ENCODE measurements around the gene CRB3. TPM values are rescaled to one million over a fixed set of nuclear protein-coding genes. Genes with fewer than 3 reads are reported as not detected.

Gene CRB3
- total and polyA plus RNA-seq, 11 donors = 0.28 to 1.6 (median 0.46) TPM; not detected in 7

DNA sequence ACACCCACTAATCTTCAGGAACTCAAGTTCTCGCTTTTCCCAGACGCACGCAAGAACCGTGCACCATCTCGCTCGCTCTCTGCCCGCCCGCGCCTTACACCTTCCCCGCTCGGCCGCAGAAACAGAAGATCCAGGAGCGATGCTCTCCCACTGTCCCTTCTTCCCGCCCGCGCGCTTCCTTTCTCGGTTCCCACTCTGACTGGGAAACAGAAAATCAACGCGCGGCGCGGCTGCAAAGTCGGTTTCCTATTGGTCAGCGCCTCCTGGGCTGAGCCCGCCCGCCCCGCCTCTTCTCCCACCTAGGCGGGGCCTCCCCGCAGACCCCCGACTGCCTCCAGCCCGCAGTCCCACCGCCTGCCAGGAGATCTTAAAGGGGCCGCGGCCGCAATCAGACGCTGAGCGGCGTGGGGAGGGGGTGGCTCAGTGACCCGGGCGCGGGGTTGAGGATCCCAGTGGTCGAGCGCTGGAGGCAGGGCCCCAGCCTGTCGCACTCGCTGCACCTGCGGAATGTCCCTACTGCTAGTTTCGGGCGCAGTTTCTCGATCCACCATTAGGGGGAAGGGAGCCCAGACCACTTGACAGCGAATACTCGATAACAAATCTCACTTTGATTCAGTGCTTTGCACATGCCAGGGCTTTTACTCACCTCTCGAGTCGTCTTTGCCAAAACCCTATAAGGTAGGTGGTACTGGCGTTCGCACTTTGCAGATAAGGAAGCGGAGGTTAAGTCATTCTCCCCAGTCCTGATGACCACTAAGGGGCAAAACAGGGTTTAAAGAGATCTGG, 3.8 kb upstream of the CRB3 start:
- intact Hi-C loops (cut with DNase I) = loop anchor here in 1 of 10 donors (1.0 kb wide), 1 partner anchor 35 kb away; no protein-coding TSS in a partner anchor
- peak overlapping the region; percentile 32 to 89 (median 78) for H3K4me3 ChIP-seq
- WGBS, 4 donors = 0 to 1% (median 0%) methylated on average over 35 to 57 of the region's 57 CpGs
- H3K9me3 ChIP-seq = peaks cover 0 to under 1% (median 0%) of the 10 kb centered on the region in 12 donors
- DNase-seq (peak; percentile 95 to 98 (median 98)), ATAC-seq (peak; percentile 92 to 96 (median 94))
- peaks cover 0 to 9% (median under 1%) of the 10 kb centered on the region in 9 donors for H3K36me3 ChIP-seq
- peaks cover 0 to 32% (median 8%) of the 10 kb centered on the region in 12 donors for H3K4me1 ChIP-seq
- peak in 1 of 2 donors; percentile 31 for TF ChIP-seq POLR2A (IDR thresholded peaks at IDR 0.05)
- TF ChIP-seq, protein P1, sequence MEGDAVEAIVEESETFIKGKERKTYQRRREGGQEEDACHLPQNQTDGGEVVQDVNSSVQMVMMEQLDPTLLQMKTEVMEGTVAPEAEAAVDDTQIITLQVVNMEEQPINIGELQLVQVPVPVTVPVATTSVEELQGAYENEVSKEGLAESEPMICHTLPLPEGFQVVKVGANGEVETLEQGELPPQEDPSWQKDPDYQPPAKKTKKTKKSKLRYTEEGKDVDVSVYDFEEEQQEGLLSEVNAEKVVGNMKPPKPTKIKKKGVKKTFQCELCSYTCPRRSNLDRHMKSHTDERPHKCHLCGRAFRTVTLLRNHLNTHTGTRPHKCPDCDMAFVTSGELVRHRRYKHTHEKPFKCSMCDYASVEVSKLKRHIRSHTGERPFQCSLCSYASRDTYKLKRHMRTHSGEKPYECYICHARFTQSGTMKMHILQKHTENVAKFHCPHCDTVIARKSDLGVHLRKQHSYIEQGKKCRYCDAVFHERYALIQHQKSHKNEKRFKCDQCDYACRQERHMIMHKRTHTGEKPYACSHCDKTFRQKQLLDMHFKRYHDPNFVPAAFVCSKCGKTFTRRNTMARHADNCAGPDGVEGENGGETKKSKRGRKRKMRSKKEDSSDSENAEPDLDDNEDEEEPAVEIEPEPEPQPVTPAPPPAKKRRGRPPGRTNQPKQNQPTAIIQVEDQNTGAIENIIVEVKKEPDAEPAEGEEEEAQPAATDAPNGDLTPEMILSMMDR (IDR thresholded peaks at IDR 0.05) = peak; percentile 15 to 69 (median 54)
- H3K27me3 ChIP-seq = peaks cover 12 to 27% (median 17%) of the 10 kb centered on the region in 9 donors
- peak overlapping the region in 11 of 12 donors; percentile 55 to 91 (median 75) for H3K27ac ChIP-seq

DNA sequence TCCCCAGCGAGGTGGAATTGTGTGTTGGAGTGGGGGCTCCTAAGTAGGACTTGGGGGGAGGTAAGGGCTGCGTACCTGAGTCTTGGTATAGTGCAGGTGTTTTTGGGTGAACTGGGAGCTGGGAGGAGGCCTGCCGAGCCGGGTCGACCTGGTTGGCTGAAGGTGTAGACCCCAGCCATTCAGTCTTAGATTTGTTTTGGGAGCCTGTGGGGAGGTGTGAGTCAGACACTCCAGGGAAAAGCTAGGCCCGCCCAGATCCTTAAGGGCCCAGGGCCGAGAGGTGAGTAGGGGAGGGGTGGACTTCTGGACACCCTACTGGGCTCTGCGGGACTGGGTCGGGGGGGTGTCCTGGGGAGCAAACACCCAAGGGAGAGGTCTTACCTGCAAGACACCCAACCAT, 935 bp downstream of the CRB3 start:
- H3K4me3 ChIP-seq = no peak overlapping the region
- no peaks in the 10 kb centered on the region for H3K9me3 ChIP-seq
- H3K36me3 ChIP-seq = no peaks in the 10 kb centered on the region
- peaks cover 0 to 9% (median 4%) of the 10 kb centered on the region in 12 donors for H3K4me1 ChIP-seq
- DNase-seq = no peak
- intact Hi-C loops (cut with DNase I) = no loop called here
- TF ChIP-seq, protein P1 (IDR thresholded peaks at IDR 0.05) = no peak
- TF ChIP-seq POLR2A (IDR thresholded peaks at IDR 0.05) = no peak
- H3K27me3 ChIP-seq = peaks cover 12 to 32% (median 20%) of the 10 kb centered on the region in 9 donors
- no peak overlapping the region for H3K27ac ChIP-seq
- no peak for ATAC-seq
- 42 to 53% (median 53%) methylated on average over 9 of the region's 9 CpGs for WGBS, 4 donors

DNA sequence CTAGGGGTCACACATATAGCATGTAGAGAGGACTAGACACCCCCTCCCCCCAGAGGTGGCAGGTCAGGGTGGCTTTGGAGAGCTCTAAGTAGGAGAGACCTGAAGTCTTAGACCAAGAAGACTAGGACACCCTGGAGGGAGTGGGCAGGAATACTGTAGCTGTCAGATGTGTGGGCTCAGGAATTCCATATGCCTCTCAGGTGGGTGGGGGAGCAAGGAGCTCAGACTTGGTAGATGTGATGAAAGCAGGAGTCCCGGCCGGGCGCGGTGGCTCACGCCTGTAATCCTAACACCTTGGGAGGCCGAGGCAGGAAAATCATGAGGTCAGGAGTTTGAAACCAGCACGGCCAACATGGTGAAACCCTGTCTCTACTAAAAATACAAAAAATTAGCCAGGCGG, 1.6 kb downstream of the CRB3 start:
- Histone ChIP-seq H3K27ac (no peak overlapping the region), H3K27me3 (peaks cover 12 to 32% (median 20%) of the 10 kb centered on the region in 9 donors), H3K9me3 (no peaks in the 10 kb centered on the region), H3K4me3 (no peak overlapping the region), H3K36me3 (no peaks in the 10 kb centered on the region), H3K4me1 (peaks cover 0 to 8% (median 2%) of the 10 kb centered on the region in 12 donors)
- TF ChIP-seq POLR2A (IDR thresholded peaks at IDR 0.05) = no peak
- TF ChIP-seq, protein P1 (IDR thresholded peaks at IDR 0.05) = no peak
- 80 to 91% (median 88%) methylated on average over 8 of the region's 8 CpGs for WGBS, 4 donors
- ATAC-seq (no peak), DNase-seq (no peak)
- intact Hi-C loops (cut with DNase I) = no loop called here

DNA sequence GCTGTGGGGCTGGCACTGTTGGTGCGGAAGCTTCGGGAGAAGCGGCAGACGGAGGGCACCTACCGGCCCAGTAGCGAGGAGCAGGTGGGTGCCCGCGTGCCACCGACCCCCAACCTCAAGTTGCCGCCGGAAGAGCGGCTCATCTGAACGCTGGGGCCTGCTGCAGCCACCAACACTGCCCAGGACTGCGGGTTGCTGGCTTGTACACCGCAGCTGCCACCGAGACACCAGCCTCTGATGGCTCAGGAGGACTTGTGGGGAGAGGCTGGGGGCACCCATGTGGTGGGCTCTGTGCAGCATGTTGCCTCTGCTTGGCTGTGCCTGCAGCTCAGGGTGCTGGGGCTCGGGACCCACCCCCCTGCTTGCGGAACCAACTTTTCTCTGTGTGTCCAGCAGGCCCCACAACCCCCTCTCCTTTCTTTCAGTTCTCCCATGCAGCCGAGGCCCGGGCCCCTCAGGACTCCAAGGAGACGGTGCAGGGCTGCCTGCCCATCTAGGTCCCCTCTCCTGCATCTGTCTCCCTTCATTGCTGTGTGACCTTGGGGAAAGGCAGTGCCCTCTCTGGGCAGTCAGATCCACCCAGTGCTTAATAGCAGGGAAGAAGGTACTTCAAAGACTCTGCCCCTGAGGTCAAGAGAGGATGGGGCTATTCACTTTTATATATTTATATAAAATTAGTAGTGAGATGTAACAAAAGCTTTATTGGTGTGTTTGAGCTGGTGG, 2.6 kb downstream of the CRB3 start:
- Histone ChIP-seq H3K36me3 (no peaks in the 10 kb centered on the region), H3K9me3 (no peaks in the 10 kb centered on the region), H3K4me1 (peaks cover 0 to 6% (median 0%) of the 10 kb centered on the region in 12 donors), H3K4me3 (no peak overlapping the region), H3K27me3 (peaks cover 12 to 35% (median 20%) of the 10 kb centered on the region in 9 donors), H3K27ac (no peak overlapping the region)
- TF ChIP-seq, protein P1 (IDR thresholded peaks at IDR 0.05) = no peak
- no peak for TF ChIP-seq POLR2A (IDR thresholded peaks at IDR 0.05)
- ATAC-seq (no peak), DNase-seq (no peak)
- WGBS, 4 donors = 85 to 88% (median 87%) methylated on average over 15 to 21 of the region's 21 CpGs
- intact Hi-C loops (cut with DNase I) = no loop called here
